Measurements from ENCODE around the gene PRKCD.

PRKCD gene

GRCh38 chr3:53170325-53171063 is 9.5 kb downstream of the PRKCD start:
- Histone ChIP-seq H3K4me2 (ENCODE audit: low read depth, low read length, poor library complexity, severe bottlenecking) (no peak overlapping the region), H3K4me1 (ENCODE audit: insufficient read depth, low read length, poor library complexity, severe bottlenecking) (peaks cover 18% of the 10 kb centered on the region), H4K20me1 (ENCODE audit: insufficient read depth, low read length, poor library complexity, severe bottlenecking) (no peaks in the 10 kb centered on the region), H3K9me3 (ENCODE audit: insufficient read depth, low read depth, low read length) (no peaks in the 10 kb centered on the region), H3K9me2 (replicated peaks; ENCODE audit: low read depth, low read length) (no peaks in the 10 kb centered on the region), H3K27me3 (ENCODE audit: insufficient read depth, low read length, poor library complexity, severe bottlenecking) (no peaks in the 10 kb centered on the region), H3K4me3 (ENCODE audit: low read length, poor library complexity, severe bottlenecking) (no peak overlapping the region), H3K79me2 (ENCODE audit: insufficient read depth, low read length) (no peaks in the 10 kb centered on the region), H3K9ac (ENCODE audit: low read depth, low read length, poor library complexity, severe bottlenecking) (no peak overlapping the region), H3F3A (ENCODE audit: low read depth) (no peaks in the 10 kb centered on the region), H3K36me3 (ENCODE audit: insufficient read depth, low read length) (no peaks in the 10 kb centered on the region), H2AFZ (ENCODE audit: low read length) (no peak overlapping the region)
- TF ChIP-seq EZH2phosphoT487 (IDR thresholded peaks at IDR 0.05; ENCODE audit: borderline replicate concordance) (no peak), CTCF (conservative IDR thresholded peaks at IDR 0.05; ENCODE audit: low read length) (no peak)

- Histone ChIP-seq H3K4me3 (ENCODE audit: low read length, poor library complexity, severe bottlenecking) (no peak overlapping the region), H3K4me2 (ENCODE audit: low read depth, low read length, poor library complexity, severe bottlenecking) (no peak overlapping the region), H3K27me3 (ENCODE audit: insufficient read depth, low read length, poor library complexity, severe bottlenecking) (no peaks in the 10 kb centered on the region), H4K20me1 (ENCODE audit: insufficient read depth, low read length, poor library complexity, severe bottlenecking) (no peaks in the 10 kb centered on the region), H3K4me1 (ENCODE audit: insufficient read depth, low read length, poor library complexity, severe bottlenecking) (peaks cover 17% of the 10 kb centered on the region), H3K36me3 (ENCODE audit: insufficient read depth, low read length) (no peaks in the 10 kb centered on the region), H3K9ac (ENCODE audit: low read depth, low read length, poor library complexity, severe bottlenecking) (no peak overlapping the region), H3K9me2 (replicated peaks; ENCODE audit: low read depth, low read length) (no peaks in the 10 kb centered on the region), H3K79me2 (ENCODE audit: insufficient read depth, low read length) (no peaks in the 10 kb centered on the region), H3K9me3 (ENCODE audit: insufficient read depth, low read depth, low read length) (no peaks in the 10 kb centered on the region), H3F3A (ENCODE audit: low read depth) (no peaks in the 10 kb centered on the region), H2AFZ (ENCODE audit: low read length) (no peak overlapping the region)
- TF ChIP-seq CTCF (conservative IDR thresholded peaks at IDR 0.05; ENCODE audit: low read length) (no peak), EZH2phosphoT487 (IDR thresholded peaks at IDR 0.05; ENCODE audit: borderline replicate concordance) (no peak)
These were observed 10.0 kb downstream of the PRKCD start for GRCh38 chr3:53171064-53171418.

DNA sequence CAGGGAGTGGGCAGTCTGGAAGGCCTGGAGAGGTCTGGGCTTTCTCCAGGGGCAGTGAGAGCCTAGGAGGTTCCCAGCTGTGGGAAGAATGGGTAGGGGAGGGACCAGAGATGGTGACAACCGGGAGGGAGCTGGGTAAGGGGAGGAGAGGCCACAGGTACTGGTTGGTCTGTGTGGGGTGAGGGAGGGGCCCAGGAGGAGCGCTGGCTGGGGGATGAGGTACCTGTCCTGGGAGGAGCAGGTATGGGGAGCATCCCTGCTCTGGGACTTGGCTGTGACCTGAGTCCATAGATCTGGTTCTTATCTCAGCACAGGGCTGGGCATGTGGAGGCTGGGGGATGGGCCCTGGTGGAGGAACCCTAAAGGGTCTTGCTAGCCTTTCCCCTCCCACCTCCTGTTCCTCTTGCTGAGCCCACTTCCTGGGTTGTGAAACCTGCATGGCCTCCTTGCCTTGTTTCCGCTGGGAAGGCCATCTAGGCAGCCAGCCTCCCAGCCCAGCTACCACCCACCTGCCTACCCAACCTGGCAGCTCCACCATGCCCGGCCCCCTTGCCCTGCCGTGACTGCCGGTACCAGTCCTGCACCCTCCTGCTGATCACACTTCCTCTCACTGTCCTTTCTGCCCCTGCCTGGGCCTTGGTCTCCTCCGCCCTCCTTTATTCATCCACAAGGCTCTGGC is 11.0 kb downstream of the PRKCD start:
- Histone ChIP-seq H3K4me1 (ENCODE audit: insufficient read depth, low read length, poor library complexity, severe bottlenecking) (peaks cover 8% of the 10 kb centered on the region), H3K4me3 (ENCODE audit: low read length, poor library complexity, severe bottlenecking) (no peak overlapping the region), H3K27me3 (ENCODE audit: insufficient read depth, low read length, poor library complexity, severe bottlenecking) (no peaks in the 10 kb centered on the region), H4K20me1 (ENCODE audit: insufficient read depth, low read length, poor library complexity, severe bottlenecking) (no peaks in the 10 kb centered on the region), H3K9me2 (replicated peaks; ENCODE audit: low read depth, low read length) (no peaks in the 10 kb centered on the region), H3K9ac (ENCODE audit: low read depth, low read length, poor library complexity, severe bottlenecking) (no peak overlapping the region), H3K4me2 (ENCODE audit: low read depth, low read length, poor library complexity, severe bottlenecking) (no peak overlapping the region), H3K36me3 (ENCODE audit: insufficient read depth, low read length) (no peaks in the 10 kb centered on the region), H3K9me3 (ENCODE audit: insufficient read depth, low read depth, low read length) (no peaks in the 10 kb centered on the region), H2AFZ (ENCODE audit: low read length) (no peak overlapping the region), H3F3A (ENCODE audit: low read depth) (no peaks in the 10 kb centered on the region), H3K79me2 (ENCODE audit: insufficient read depth, low read length) (no peaks in the 10 kb centered on the region)
- TF ChIP-seq EZH2phosphoT487 (IDR thresholded peaks at IDR 0.05; ENCODE audit: borderline replicate concordance) (no peak), CTCF (conservative IDR thresholded peaks at IDR 0.05; ENCODE audit: low read length) (no peak)

All from Loucy (cell line).